ENCODE measurements around the gene KDR. TPM values are rescaled to one million over a fixed set of nuclear protein-coding genes. Genes with fewer than 3 reads are reported as not detected.

The KDR gene
- total and polyA plus RNA-seq, 2 donors (not counting 1 experiment from before 2014, with no cell fraction given): not detected

GRCh38 chr4:55038176-55038890 lies 87.1 kb downstream of the KDR start:
- Mint-ChIP-seq H3K4me3 (no peak overlapping the region), H3K9me3 (ENCODE audit: insufficient read depth) (peaks cover 2% of the 10 kb centered on the region), H3K27ac (no peak overlapping the region), H3K4me1 (no peaks in the 10 kb centered on the region), H3K27me3 (no peaks in the 10 kb centered on the region)
- no peak for DNase-seq
- peaks cover 0 to 4% (median 0%) of the 10 kb centered on the region in 3 donors for H3K9me3 ChIP-seq (ENCODE audit: control extremely low read depth in 1 of 3, control insufficient read depth in 2 of 3, insufficient read depth in 1 of 3, low read length in 2 of 3)
- H4K20me1 ChIP-seq (ENCODE audit: control insufficient read depth, insufficient read depth, low read length, poor library complexity, severe bottlenecking): no peaks in the 10 kb centered on the region
- H3K27ac ChIP-seq (ENCODE audit: low read length in 2 of 2): no peak overlapping the region
- H3K79me2 ChIP-seq (ENCODE audit: control insufficient read depth, insufficient read depth, low read length): no peaks in the 10 kb centered on the region
- no peak overlapping the region for H3K4me2 ChIP-seq (replicated peaks; ENCODE audit: low read depth, low read length, poor library complexity, severe bottlenecking)
- CTCF ChIA-PET: no interaction called here
- no peak for ATAC-seq (ENCODE audit: low read depth)
- no peaks in the 10 kb centered on the region for H3K4me1 ChIP-seq (ENCODE audit: control insufficient read depth in 2 of 2, insufficient read depth in 2 of 2, low read length in 2 of 2)
- no peaks in the 10 kb centered on the region for H3K36me3 ChIP-seq (replicated peaks in 1 of 2; ENCODE audit: control extremely low read depth in 1 of 2, control insufficient read depth in 1 of 2, extremely low read depth in 1 of 2, insufficient read depth in 2 of 2, low read length in 1 of 2)
- H3K27me3 ChIP-seq (replicated peaks in 1 of 4; ENCODE audit: control extremely low read depth in 1 of 4, control insufficient read depth in 3 of 4, insufficient read depth in 4 of 4, low read length in 3 of 4): no peaks in the 10 kb centered on the region
- no peak overlapping the region for H3K9ac ChIP-seq (ENCODE audit: low read length)
- H2AFZ ChIP-seq (ENCODE audit: insufficient read depth, low read depth, low read length, poor library complexity, severe bottlenecking): no peak overlapping the region
- POLR2A ChIA-PET: no interaction called here
- intact Hi-C loops (cut with micrococcal nuclease): no loop called here
- TF ChIP-seq EZH2 (IDR thresholded peaks at IDR 0.05; ENCODE audit: borderline replicate concordance, insufficient read depth, low read depth, low read length, poor library complexity, severe bottlenecking) (no peak), CTCF (IDR thresholded peaks at IDR 0.05) (no peak)
- H3K4me3 ChIP-seq (ENCODE audit: control extremely low read depth in 1 of 5, extremely low read depth in 1 of 5, insufficient read depth in 1 of 5, low read depth in 2 of 5, low read length in 4 of 5): no peak overlapping the region
- 91% methylated on average over 1 of the region's 2 CpGs for WGBS (ENCODE audit: insufficient coverage)

GRCh38 chr4:55037728-55038127 lies 87.7 kb downstream of the KDR start:
- ChIA-PET CTCF (no interaction called here), POLR2A (no interaction called here)
- no peaks in the 10 kb centered on the region for H3K4me1 ChIP-seq (ENCODE audit: control insufficient read depth in 2 of 2, insufficient read depth in 2 of 2, low read length in 2 of 2)
- H3K9me3 Mint-ChIP-seq (ENCODE audit: insufficient read depth): peaks cover 2% of the 10 kb centered on the region
- H3K36me3 ChIP-seq (replicated peaks in 1 of 2; ENCODE audit: control extremely low read depth in 1 of 2, control insufficient read depth in 1 of 2, extremely low read depth in 1 of 2, insufficient read depth in 2 of 2, low read length in 1 of 2): no peaks in the 10 kb centered on the region
- ATAC-seq (ENCODE audit: low read depth) (no peak), DNase-seq (no peak)
- no peak overlapping the region for H2AFZ ChIP-seq (ENCODE audit: insufficient read depth, low read depth, low read length, poor library complexity, severe bottlenecking)
- no peaks in the 10 kb centered on the region for H3K27me3 Mint-ChIP-seq
- H3K9me3 ChIP-seq (ENCODE audit: control extremely low read depth in 1 of 3, control insufficient read depth in 2 of 3, insufficient read depth in 1 of 3, low read length in 2 of 3): peaks cover 0 to 4% (median 0%) of the 10 kb centered on the region in 3 donors
- no peaks in the 10 kb centered on the region for H3K79me2 ChIP-seq (ENCODE audit: control insufficient read depth, insufficient read depth, low read length)
- no peaks in the 10 kb centered on the region for H3K4me1 Mint-ChIP-seq
- H3K4me2 ChIP-seq (replicated peaks; ENCODE audit: low read depth, low read length, poor library complexity, severe bottlenecking): no peak overlapping the region
- no CpG with 5 or more reads among the region's 1 CpG for WGBS (ENCODE audit: insufficient coverage)
- no peaks in the 10 kb centered on the region for H4K20me1 ChIP-seq (ENCODE audit: control insufficient read depth, insufficient read depth, low read length, poor library complexity, severe bottlenecking)
- no peak overlapping the region for H3K27ac Mint-ChIP-seq
- H3K27ac ChIP-seq (ENCODE audit: low read length in 2 of 2): no peak overlapping the region
- no peak overlapping the region for H3K4me3 Mint-ChIP-seq
- TF ChIP-seq EZH2 (IDR thresholded peaks at IDR 0.05; ENCODE audit: borderline replicate concordance, insufficient read depth, low read depth, low read length, poor library complexity, severe bottlenecking) (no peak), CTCF (IDR thresholded peaks at IDR 0.05) (no peak)
- no peak overlapping the region for H3K4me3 ChIP-seq (ENCODE audit: control extremely low read depth in 1 of 5, extremely low read depth in 1 of 5, insufficient read depth in 1 of 5, low read depth in 2 of 5, low read length in 4 of 5)
- H3K9ac ChIP-seq (ENCODE audit: low read length): no peak overlapping the region
- intact Hi-C loops (cut with micrococcal nuclease): no loop called here
- no peaks in the 10 kb centered on the region for H3K27me3 ChIP-seq (replicated peaks in 1 of 4; ENCODE audit: control extremely low read depth in 1 of 4, control insufficient read depth in 3 of 4, insufficient read depth in 4 of 4, low read length in 3 of 4)

Measured in B cell (primary cell).